GM23338 (cell line): ENCODE results near the gene GARIN6. TPM values are rescaled to one million over a fixed set of nuclear protein-coding genes. Genes with fewer than 3 reads are reported as not detected.

Experiments used
- ATAC-seq: fragments of 200-7000 bp; cut with Tn5 transposase; 3 replicates; pipeline ENCODE4 v1.9.1; 2020
- DNase-seq: peaks from one replicate; pipeline ENCODE4 v3.0.0-alpha.2; 2015; ENCODE audit warnings: low spot score
- H2AFZ ChIP-seq: fragments of 200-600 bp; sonication (generic); 2 replicates; pipeline ENCODE4 v1.8.0; 2016; ENCODE audit warnings: antibody characterized with exemption, mild to moderate bottlenecking, moderate library complexity
- H3F3A ChIP-seq: fragments of 200-600 bp; sonication (generic); replicated peaks from 2 replicates; pipeline ENCODE4 v1.8.0; 2017; ENCODE audit warnings: antibody characterized with exemption, mixed run types, low read depth
- H3K27ac ChIP-seq: fragments of 200-600 bp; sonication (generic); 2 replicates; pipeline ENCODE4 v1.6.1; 2016; ENCODE audit warnings: low read depth
- H3K27me3 ChIP-seq: fragments of 200-600 bp; sonication (generic); 2 replicates; pipeline ENCODE4 v1.8.0; 2016; ENCODE audit warnings: mild to moderate bottlenecking, mixed run types, moderate library complexity; ENCODE audit not compliant: insufficient read depth
- H3K36me3 ChIP-seq: fragments of 200-600 bp; sonication (generic); 2 replicates; pipeline ENCODE4 v1.8.0; 2016; ENCODE audit warnings: mild to moderate bottlenecking; ENCODE audit not compliant: insufficient read depth
- H3K4me1 ChIP-seq: fragments of 200-600 bp; sonication (generic); 2 replicates; pipeline ENCODE4 v1.8.0; 2016; ENCODE audit warnings: mild to moderate bottlenecking, moderate library complexity; ENCODE audit not compliant: insufficient read depth
- H3K4me2 ChIP-seq: fragments of 200-600 bp; sonication (generic); 2 replicates; pipeline ENCODE4 v1.7.1; 2017; ENCODE audit warnings: mixed run types
- H3K4me3 ChIP-seq: fragments of 200-600 bp; sonication (generic); 2 replicates; pipeline ENCODE4 v1.6.1; 2016; ENCODE audit warnings: mixed run types
- H3K79me2 ChIP-seq: fragments of 200-600 bp; sonication (generic); replicated peaks from 2 replicates; pipeline ENCODE4 v1.8.0; 2017; ENCODE audit warnings: mild to moderate bottlenecking; ENCODE audit not compliant: insufficient read depth
- H3K9me2 ChIP-seq: fragments of 200-600 bp; sonication (generic); 2 replicates; pipeline ENCODE4 v1.8.0; 2017; ENCODE audit not compliant: insufficient read depth
- H4K20me1 ChIP-seq: fragments of 200-600 bp; sonication (generic); replicated peaks from 2 replicates; pipeline ENCODE4 v1.8.0; 2017; ENCODE audit warnings: mild to moderate bottlenecking; ENCODE audit not compliant: insufficient read depth
- H3K27ac Mint-ChIP-seq: 2 replicates; pipeline ENCODE4 v1.8.0; 2020; ENCODE audit warnings: inconsistent platforms, mild to moderate bottlenecking, moderate library complexity, mixed read lengths
- H3K27me3 Mint-ChIP-seq: 3 replicates; pipeline ENCODE4 v1.8.0; 2022; ENCODE audit warnings: low read depth, mild to moderate bottlenecking, moderate library complexity, mixed read lengths, inconsistent platforms; ENCODE audit not compliant: insufficient read depth, poor library complexity
- H3K36me3 Mint-ChIP-seq: 3 replicates; pipeline ENCODE4 v1.8.0; 2021; ENCODE audit warnings: low read depth, mild to moderate bottlenecking, inconsistent platforms, moderate library complexity, mixed read lengths
- H3K4me1 Mint-ChIP-seq: 3 replicates; pipeline ENCODE4 v1.8.0; 2020; ENCODE audit warnings: mild to moderate bottlenecking, inconsistent platforms, mixed read lengths
- H3K4me3 Mint-ChIP-seq: 3 replicates; pipeline ENCODE4 v1.8.0; 2021; ENCODE audit warnings: moderate library complexity, mild to moderate bottlenecking, inconsistent platforms, mixed read lengths
- H3K9me3 Mint-ChIP-seq: 3 replicates; pipeline ENCODE4 v1.8.0; 2020; ENCODE audit warnings: moderate library complexity, mild to moderate bottlenecking, inconsistent platforms, mixed read lengths
- STAT1 ChIP-seq: IDR thresholded peaks from one replicate; pipeline ENCODE4 v1.6.1; 2016; ENCODE audit warnings: antibody characterized with exemption; ENCODE audit not compliant: unreplicated experiment
- ZNF462 ChIP-seq: fragments of 250-450 bp; sonication (Bioruptor Pico); IDR thresholded peaks from 2 replicates; pipeline ENCODE4 v1.5.0; 2020; ENCODE audit warnings: mild to moderate bottlenecking, moderate library complexity
- long read RNA-seq: library from polyadenylated mRNA; unstranded; transcript quantifications from one replicate; pipeline ENCODE4 v2.0.0, GENCODE V29; 2020; ENCODE audit not compliant: unreplicated experiment
- polyA plus RNA-seq: library from polyadenylated mRNA; unstranded; fragments of >200 nt; fragmentation: Nextera tagmentation; extraction: Ambion mirVana; gene quantifications from 2 replicates; pipeline ENCODE4 v1.2.1, GENCODE V29; 2016
- total RNA-seq: library from RNA; depleted of rRNA; stranded (reverse); fragments of >200 nt; shearing (Covaris generic); gene quantifications from 2 replicates; pipeline ENCODE4 v1.2.3, GENCODE V29; 2014; rRNA removed
- TF ChIP-seq, protein P1 (sequence below): IDR thresholded peaks from one replicate; pipeline ENCODE4 v1.6.1; 2018; ENCODE audit warnings: antibody characterized with exemption; ENCODE audit not compliant: unreplicated experiment
- TF ChIP-seq, protein P2 (sequence below), 2 experiments: fragments of 200-600 bp in 1 of 2; sonication (generic) in 1 of 2; conservative IDR thresholded peaks; 2 replicates each; pipeline versions ENCODE4 v1.5.1 to v1.6.1; 2016 to 2017; ENCODE audit warnings: antibody characterized with exemption in 2 of 2, low read depth in 2 of 2, mild to moderate bottlenecking in 2 of 2, moderate library complexity in 1 of 2

The GARIN6 gene
- total RNA-seq (not detected in 2 replicates), polyA plus RNA-seq (0.44 TPM in 1 of 2 replicates, not detected in the other)
- long read RNA-seq, result 0 reads

- Histone ChIP-seq H3K4me1 (no peaks in the 10 kb centered on the region), H2AFZ (no peak within 1 kb of the TSS), H3K79me2 (no peaks in the 10 kb centered on the region), H4K20me1 (no peaks in the 10 kb centered on the region), H3K27me3 (no peaks in the 10 kb centered on the region), H3K36me3 (no peaks in the 10 kb centered on the region), H3K9me2 (0 out of 2 replicates have a peak, but pooled peaks cover 2% of the 10 kb centered on the region), H3K4me2 (no peak within 1 kb of the TSS), H3F3A (no peaks in the 10 kb centered on the region), H3K4me3 (no peak within 1 kb of the TSS), H3K27ac (no peak within 1 kb of the TSS)
- DNase-seq (no peak), ATAC-seq (no peak)
- Mint-ChIP-seq H3K36me3 (no peaks in the 10 kb centered on the region), H3K27ac (no peak within 1 kb of the TSS; the same call in 1 of the 2 replicates), H3K9me3 (no peaks in the 10 kb centered on the region), H3K27me3 (no peaks in the 10 kb centered on the region), H3K4me3 (no peak within 1 kb of the TSS), H3K4me1 (peaks cover 3% of the 10 kb centered on the region; the same call in 2 of the 3 replicates)
- no peak for TF ChIP-seq STAT1
- TF ChIP-seq, protein P1, sequence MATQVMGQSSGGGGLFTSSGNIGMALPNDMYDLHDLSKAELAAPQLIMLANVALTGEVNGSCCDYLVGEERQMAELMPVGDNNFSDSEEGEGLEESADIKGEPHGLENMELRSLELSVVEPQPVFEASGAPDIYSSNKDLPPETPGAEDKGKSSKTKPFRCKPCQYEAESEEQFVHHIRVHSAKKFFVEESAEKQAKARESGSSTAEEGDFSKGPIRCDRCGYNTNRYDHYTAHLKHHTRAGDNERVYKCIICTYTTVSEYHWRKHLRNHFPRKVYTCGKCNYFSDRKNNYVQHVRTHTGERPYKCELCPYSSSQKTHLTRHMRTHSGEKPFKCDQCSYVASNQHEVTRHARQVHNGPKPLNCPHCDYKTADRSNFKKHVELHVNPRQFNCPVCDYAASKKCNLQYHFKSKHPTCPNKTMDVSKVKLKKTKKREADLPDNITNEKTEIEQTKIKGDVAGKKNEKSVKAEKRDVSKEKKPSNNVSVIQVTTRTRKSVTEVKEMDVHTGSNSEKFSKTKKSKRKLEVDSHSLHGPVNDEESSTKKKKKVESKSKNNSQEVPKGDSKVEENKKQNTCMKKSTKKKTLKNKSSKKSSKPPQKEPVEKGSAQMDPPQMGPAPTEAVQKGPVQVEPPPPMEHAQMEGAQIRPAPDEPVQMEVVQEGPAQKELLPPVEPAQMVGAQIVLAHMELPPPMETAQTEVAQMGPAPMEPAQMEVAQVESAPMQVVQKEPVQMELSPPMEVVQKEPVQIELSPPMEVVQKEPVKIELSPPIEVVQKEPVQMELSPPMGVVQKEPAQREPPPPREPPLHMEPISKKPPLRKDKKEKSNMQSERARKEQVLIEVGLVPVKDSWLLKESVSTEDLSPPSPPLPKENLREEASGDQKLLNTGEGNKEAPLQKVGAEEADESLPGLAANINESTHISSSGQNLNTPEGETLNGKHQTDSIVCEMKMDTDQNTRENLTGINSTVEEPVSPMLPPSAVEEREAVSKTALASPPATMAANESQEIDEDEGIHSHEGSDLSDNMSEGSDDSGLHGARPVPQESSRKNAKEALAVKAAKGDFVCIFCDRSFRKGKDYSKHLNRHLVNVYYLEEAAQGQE, result no peak
Observed at GRCh38 chr12:99647453-99647852, at the start of gene GARIN6. Gene GARIN6, plus strand, starts transcription at chr12:99647753. Its CDS starts 422 bp downstream, at chr12:99648175.

DNA sequence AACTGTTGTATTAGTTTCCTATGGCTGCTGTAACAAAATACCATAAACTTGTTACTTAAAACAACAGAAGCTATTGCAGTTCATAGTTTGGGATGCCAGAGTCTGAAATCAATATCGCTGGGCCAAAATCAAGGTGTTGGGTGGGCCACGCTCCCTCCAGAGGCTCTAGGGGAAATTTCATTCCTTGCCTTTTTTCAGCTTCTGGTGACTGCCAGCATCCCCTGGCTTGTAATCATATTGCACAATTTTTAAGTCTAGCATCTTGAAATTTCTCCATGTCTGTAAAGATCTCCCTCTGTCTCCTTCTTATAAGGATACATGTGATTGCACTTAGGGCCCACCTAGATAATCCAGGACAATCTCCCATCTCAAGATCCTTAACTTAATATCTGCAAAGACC, 48.8 kb upstream of the GARIN6 start:
- no peaks in the 10 kb centered on the region for H3K9me2 ChIP-seq
- H3K27me3 Mint-ChIP-seq, result no peaks in the 10 kb centered on the region
- no peaks in the 10 kb centered on the region for H4K20me1 ChIP-seq
- H3K27ac ChIP-seq, result no peak overlapping the region
- no peaks in the 10 kb centered on the region for H3K27me3 ChIP-seq
- H3K4me1 ChIP-seq, result no peaks in the 10 kb centered on the region
- no peaks in the 10 kb centered on the region for H3K4me1 Mint-ChIP-seq
- no peak overlapping the region for H2AFZ ChIP-seq
- no peaks in the 10 kb centered on the region for H3K36me3 Mint-ChIP-seq
- H3K9me3 Mint-ChIP-seq, result no peaks in the 10 kb centered on the region
- ATAC-seq, result no peak; the same call in 2 of the 3 replicates
- H3K27ac Mint-ChIP-seq, result no peak overlapping the region
- H3K79me2 ChIP-seq, result no peaks in the 10 kb centered on the region
- TF ChIP-seq, protein P2, sequence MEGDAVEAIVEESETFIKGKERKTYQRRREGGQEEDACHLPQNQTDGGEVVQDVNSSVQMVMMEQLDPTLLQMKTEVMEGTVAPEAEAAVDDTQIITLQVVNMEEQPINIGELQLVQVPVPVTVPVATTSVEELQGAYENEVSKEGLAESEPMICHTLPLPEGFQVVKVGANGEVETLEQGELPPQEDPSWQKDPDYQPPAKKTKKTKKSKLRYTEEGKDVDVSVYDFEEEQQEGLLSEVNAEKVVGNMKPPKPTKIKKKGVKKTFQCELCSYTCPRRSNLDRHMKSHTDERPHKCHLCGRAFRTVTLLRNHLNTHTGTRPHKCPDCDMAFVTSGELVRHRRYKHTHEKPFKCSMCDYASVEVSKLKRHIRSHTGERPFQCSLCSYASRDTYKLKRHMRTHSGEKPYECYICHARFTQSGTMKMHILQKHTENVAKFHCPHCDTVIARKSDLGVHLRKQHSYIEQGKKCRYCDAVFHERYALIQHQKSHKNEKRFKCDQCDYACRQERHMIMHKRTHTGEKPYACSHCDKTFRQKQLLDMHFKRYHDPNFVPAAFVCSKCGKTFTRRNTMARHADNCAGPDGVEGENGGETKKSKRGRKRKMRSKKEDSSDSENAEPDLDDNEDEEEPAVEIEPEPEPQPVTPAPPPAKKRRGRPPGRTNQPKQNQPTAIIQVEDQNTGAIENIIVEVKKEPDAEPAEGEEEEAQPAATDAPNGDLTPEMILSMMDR (conservative IDR thresholded peaks at IDR 0.05; ENCODE audit: low read depth in 2 of 2), result peak; percentile 15 to 25; a peak in 2 of 4 replicates
- TF ChIP-seq ZNF462, result no peak
- no peak overlapping the region for H3K4me3 Mint-ChIP-seq
- H3K4me2 ChIP-seq, result no peak overlapping the region
- no peak for DNase-seq
- H3K36me3 ChIP-seq, result no peaks in the 10 kb centered on the region
- no peaks in the 10 kb centered on the region for H3F3A ChIP-seq
- H3K4me3 ChIP-seq, result no peak overlapping the region
